Endothelial cell of umbilical vein (primary cell): ENCODE results near the gene ADGRL3.
"Not testable (repeated sequence)": the region's sequence is repeated elsewhere in the genome, so short reads cannot be mapped to it uniquely, and the experiment has no call there.

Experiments used
- CTCF ChIP-seq, 2 donors: IDR thresholded peaks; 1 replicate in 1 of 2; 2 replicates in 1 of 2; pipeline ENCODE4 v1.5.1; 2011; ENCODE audit warnings: low read length in 2 of 2, mild to moderate bottlenecking in 2 of 2, moderate library complexity in 2 of 2, control low read depth in 1 of 2, inconsistent platforms in 1 of 2, low read depth in 1 of 2; ENCODE audit not compliant: insufficient read depth in 1 of 2; ENCODE audit errors: extremely low read depth in 1 of 2
- EZH2 ChIP-seq: IDR thresholded peaks from 2 replicates; pipeline ENCODE4 v1.6.1; 2012; ENCODE audit warnings: borderline replicate concordance, low read depth, mild to moderate bottlenecking, moderate library complexity, low read length, inconsistent platforms; ENCODE audit not compliant: severe bottlenecking
- FOS ChIP-seq: IDR thresholded peaks from 2 replicates; pipeline ENCODE4 v1.6.1; 2011; ENCODE audit warnings: mild to moderate bottlenecking, low read length, moderate library complexity, borderline replicate concordance; ENCODE audit not compliant: insufficient read depth
- GATA2 ChIP-seq: IDR thresholded peaks from 2 replicates; pipeline ENCODE4 v1.7.0; 2011; ENCODE audit warnings: low read depth, mild to moderate bottlenecking, moderate library complexity, mixed read lengths, low read length; ENCODE audit not compliant: insufficient read length, insufficient read depth
- JUN ChIP-seq: IDR thresholded peaks from 2 replicates; pipeline ENCODE4 v1.6.1; 2011; ENCODE audit warnings: borderline replicate concordance, low read depth; ENCODE audit not compliant: insufficient read length, insufficient read depth
- MAX ChIP-seq: IDR thresholded peaks from 2 replicates; pipeline ENCODE4 v1.6.1; 2011; ENCODE audit not compliant: insufficient read depth, insufficient read length
- POLR2A ChIP-seq: IDR thresholded peaks from 2 replicates; pipeline ENCODE4 v1.6.1; 2012; ENCODE audit warnings: low read depth, mild to moderate bottlenecking, control low read depth, low read length
- POLR2AphosphoS5 ChIP-seq: IDR thresholded peaks from 2 replicates; pipeline ENCODE4 v1.6.1; 2012; ENCODE audit warnings: low read depth, mild to moderate bottlenecking, control low read depth, low read length, moderate library complexity; ENCODE audit not compliant: insufficient read depth

GRCh38 chr4:61769444-61770167 lies 569.5 kb downstream of the ADGRL3 start:
- TF ChIP-seq POLR2A; CTCF (IDR thresholded peaks at IDR 0.05; ENCODE audit: extremely low read depth in 1 of 2, insufficient read depth in 1 of 2, low read depth in 1 of 2, low read length in 2 of 2); POLR2AphosphoS5; EZH2; MAX; FOS; JUN; GATA2: not testable (repeated sequence)
